ENCODE data around the gene ELOVL2. TPM values are rescaled to one million over a fixed set of nuclear protein-coding genes. Genes with fewer than 3 reads are reported as not detected.
A peak's percentile ranks its signal among the peaks of the same experiment; 100 is the strongest.

The ELOVL2 gene
- total and polyA plus RNA-seq, 2 experiments from 2014 or later = 0.06 TPM; not detected in 1

DNA sequence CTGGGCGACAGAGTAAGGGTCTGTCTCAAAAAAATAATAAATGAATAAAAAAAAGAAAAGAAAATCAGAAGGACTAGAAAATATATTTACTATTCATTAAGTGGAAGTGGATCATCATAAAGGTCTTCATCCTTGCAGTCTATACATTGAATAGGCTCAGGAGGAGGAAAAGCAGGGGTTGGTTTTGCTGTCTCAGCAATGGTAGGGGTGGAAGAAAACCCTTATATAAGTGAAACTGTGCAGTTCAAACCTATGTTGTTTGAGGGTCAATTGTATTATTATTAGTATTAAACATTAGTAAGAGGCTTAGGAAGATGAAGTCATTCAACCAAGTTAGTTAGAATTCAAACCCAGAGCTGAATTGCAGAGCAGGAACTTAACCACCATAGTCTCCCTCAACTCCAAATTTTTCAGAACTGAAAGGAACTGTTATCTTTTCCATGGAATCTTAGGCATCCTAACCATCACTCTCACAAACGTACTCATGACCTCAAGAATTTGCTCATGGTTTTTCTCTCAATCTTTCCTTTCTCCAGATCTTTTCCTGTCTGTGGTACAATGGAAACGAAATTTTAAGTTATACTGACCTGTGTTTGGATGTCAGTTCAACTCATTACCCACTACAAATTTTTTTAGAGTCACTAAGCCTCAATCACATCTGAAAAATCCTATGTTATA is 41.8 kb upstream of the ELOVL2 start:
- Histone ChIP-seq H3K36me3 (no peaks in the 10 kb centered on the region), H3K4me1 (ENCODE audit: low read depth) (no peaks in the 10 kb centered on the region), H3K9me3 (ENCODE audit: low read depth) (no peaks in the 10 kb centered on the region), H3K27ac (no peak overlapping the region), H3K27me3 (no peaks in the 10 kb centered on the region), H3K4me3 (no peak overlapping the region)
- no peak for TF ChIP-seq CTCF (IDR thresholded peaks at IDR 0.05; ENCODE audit: low read depth, low read length)
- DNase-seq (ENCODE audit: low read depth in 1 of 2, low spot score in 1 of 2) = peak in 1 of 2 donors; percentile 85

- no peak for TF ChIP-seq CTCF (IDR thresholded peaks at IDR 0.05; ENCODE audit: low read depth, low read length)
- DNase-seq (ENCODE audit: low read depth in 1 of 2, low spot score in 1 of 2) = no peak
- no peaks in the 10 kb centered on the region for H3K27me3 ChIP-seq
- H3K27ac ChIP-seq = no peak overlapping the region
- no peak overlapping the region for H3K4me3 ChIP-seq
- no peaks in the 10 kb centered on the region for H3K36me3 ChIP-seq
- no peaks in the 10 kb centered on the region for H3K9me3 ChIP-seq (ENCODE audit: low read depth)
- no peaks in the 10 kb centered on the region for H3K4me1 ChIP-seq (ENCODE audit: low read depth)
These were observed 39.9 kb upstream of the ELOVL2 start for GRCh38 chr6:11083956-11084355.

DNA sequence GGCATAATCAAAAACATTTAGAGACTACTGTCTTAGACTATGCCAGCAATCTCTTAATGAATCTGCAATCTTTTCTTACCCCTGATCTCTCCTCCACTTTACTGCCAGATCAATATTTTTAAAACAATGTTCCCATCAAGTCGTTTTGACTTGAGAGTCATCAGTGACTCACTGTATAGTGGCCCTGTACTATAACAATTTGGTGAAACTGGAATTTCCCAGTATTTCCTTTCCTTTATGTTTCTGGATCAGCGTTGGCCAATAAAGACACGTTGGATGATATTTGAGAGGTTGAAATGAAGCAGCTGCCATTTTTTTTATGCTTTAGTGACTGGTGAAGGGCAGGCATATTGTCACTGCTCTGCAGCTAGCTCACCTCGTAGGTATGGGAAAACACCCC is 39.4 kb upstream of the ELOVL2 start:
- Histone ChIP-seq H3K27me3 (no peaks in the 10 kb centered on the region), H3K27ac (no peak overlapping the region), H3K4me3 (no peak overlapping the region), H3K4me1 (ENCODE audit: low read depth) (no peaks in the 10 kb centered on the region), H3K36me3 (no peaks in the 10 kb centered on the region), H3K9me3 (ENCODE audit: low read depth) (no peaks in the 10 kb centered on the region)
- peak in 1 of 2 donors; percentile 36 for DNase-seq (ENCODE audit: low read depth in 1 of 2, low spot score in 1 of 2)
- no peak for TF ChIP-seq CTCF (IDR thresholded peaks at IDR 0.05; ENCODE audit: low read depth, low read length)

- Histone ChIP-seq H3K36me3 (no peaks in the 10 kb centered on the region), H3K9me3 (ENCODE audit: low read depth) (no peaks in the 10 kb centered on the region), H3K4me1 (ENCODE audit: low read depth) (no peaks in the 10 kb centered on the region), H3K4me3 (no peak overlapping the region), H3K27me3 (no peaks in the 10 kb centered on the region), H3K27ac (no peak overlapping the region)
- no peak for TF ChIP-seq CTCF (IDR thresholded peaks at IDR 0.05; ENCODE audit: low read depth, low read length)
- no peak for DNase-seq (ENCODE audit: low read depth in 1 of 2, low spot score in 1 of 2)
These were observed 36.2 kb upstream of the ELOVL2 start for GRCh38 chr6:11080296-11080695.

DNA sequence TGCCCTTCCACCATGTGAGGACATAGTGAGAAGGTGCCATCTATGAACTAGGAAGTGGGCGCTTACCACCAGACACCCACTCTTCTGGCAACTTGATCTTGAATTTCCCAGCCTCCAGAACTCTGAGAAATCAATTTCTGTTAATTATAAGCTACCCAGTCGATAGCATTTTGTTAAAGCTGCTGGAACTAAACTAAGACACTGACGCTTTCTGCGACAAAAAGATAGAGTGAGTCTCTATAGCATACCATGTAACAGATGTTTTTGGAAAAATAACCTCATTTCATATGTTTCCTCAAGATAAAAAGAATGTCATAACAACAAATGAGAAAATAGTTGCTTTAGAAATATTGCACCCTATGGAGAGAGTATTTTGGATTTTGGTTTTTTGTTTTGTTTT is 34.2 kb upstream of the ELOVL2 start:
- Histone ChIP-seq H3K4me1 (ENCODE audit: low read depth) (no peaks in the 10 kb centered on the region), H3K36me3 (no peaks in the 10 kb centered on the region), H3K27me3 (no peaks in the 10 kb centered on the region), H3K4me3 (no peak overlapping the region), H3K9me3 (ENCODE audit: low read depth) (no peaks in the 10 kb centered on the region), H3K27ac (no peak overlapping the region)
- TF ChIP-seq CTCF (IDR thresholded peaks at IDR 0.05; ENCODE audit: low read depth, low read length) = no peak
- DNase-seq (ENCODE audit: low read depth in 1 of 2, low spot score in 1 of 2) = no peak

Data from cardiac muscle cell (in vitro differentiated cells and primary cell).